Measurements from ENCODE around the gene DGKH. TPM values are rescaled to one million over a fixed set of nuclear protein-coding genes. Genes with fewer than 3 reads are reported as not detected.
"Not testable (repeated sequence)": the region's sequence is repeated elsewhere in the genome, so short reads cannot be mapped to it uniquely, and the experiment has no call there.

The DGKH gene
- total RNA-seq, 1 experiment from 2014 or later, result 3.7 TPM

- DNase-seq, result peak; percentile 9
- no peaks in the 10 kb centered on the region for H3K9me3 ChIP-seq
- peaks cover 17% of the 10 kb centered on the region for H3K36me3 ChIP-seq
- H3K27me3 ChIP-seq, result no peaks in the 10 kb centered on the region
- no peak overlapping the region for H3K4me3 ChIP-seq
Observed at GRCh38 chr13:42153199-42154113, 105.0 kb downstream of the DGKH start.

DNA sequence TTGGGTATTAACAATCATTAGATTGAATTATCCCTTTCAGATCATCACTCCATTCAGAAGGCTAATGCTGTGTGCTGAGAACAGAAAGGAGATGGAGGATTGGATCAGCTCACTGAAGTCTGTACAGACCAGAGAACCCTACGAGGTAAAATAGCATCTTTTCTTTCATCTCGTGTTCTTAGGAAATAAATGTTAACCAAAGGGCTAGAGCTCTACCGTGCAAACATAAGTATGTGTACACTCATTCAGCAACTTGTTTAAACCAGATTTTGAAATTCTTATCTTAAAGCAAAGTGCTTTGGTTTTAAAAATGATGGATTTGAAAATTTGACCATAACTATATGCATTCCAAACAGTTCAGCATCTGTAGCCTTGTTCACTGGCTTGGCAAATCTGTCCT is 106.8 kb downstream of the DGKH start:
- Histone ChIP-seq H3K9me3 (no peaks in the 10 kb centered on the region), H3K4me3 (no peak overlapping the region), H3K36me3 (peaks cover 22% of the 10 kb centered on the region), H3K27me3 (no peaks in the 10 kb centered on the region)
- DNase-seq, result no peak

DNA sequence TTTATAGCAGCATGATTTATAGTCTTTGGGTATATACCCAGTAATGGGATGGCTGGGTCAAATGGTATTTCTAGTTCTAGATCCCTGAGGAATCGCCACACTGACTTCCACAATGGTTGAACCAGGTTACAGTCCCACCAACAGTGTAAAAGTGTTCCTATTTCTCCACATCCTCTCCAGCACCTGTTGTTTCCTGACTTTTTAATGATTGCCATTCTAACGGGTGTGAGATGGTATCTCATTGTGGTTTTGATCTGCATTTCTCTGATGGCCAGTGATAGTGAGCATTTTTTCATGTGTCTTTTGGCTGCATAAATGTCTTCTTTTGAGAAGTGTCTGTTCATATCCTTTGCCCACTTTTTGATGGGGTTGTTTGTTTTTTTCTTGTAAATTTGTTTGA is 114.9 kb downstream of the DGKH start:
- not testable (repeated sequence) for H3K27me3 ChIP-seq, H3K4me3 ChIP-seq, DNase-seq, H3K9me3 ChIP-seq
- peaks cover 17% of the 10 kb centered on the region for H3K36me3 ChIP-seq

DNA sequence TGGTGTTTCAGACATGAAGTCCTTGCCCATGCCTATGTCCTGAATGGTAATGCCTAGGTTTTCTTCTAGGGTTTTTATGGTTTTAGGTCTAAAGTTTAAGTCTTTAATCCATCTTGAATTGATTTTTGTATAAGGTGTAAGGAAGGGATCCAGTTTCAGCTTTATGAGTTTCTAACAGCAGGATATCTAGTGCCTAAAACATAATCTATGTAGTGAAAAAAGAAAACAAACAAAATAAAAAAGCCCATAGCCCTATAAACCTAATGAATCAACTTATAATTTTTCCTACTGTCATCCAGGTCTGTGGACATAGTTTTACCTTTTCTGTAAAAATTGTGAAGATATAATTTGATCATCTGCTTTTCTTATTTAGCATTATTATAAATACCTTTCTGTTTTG is 115.5 kb downstream of the DGKH start:
- DNase-seq, H3K9me3 ChIP-seq, H3K4me3 ChIP-seq, H3K27me3 ChIP-seq: not testable (repeated sequence)
- peaks cover 11% of the 10 kb centered on the region for H3K36me3 ChIP-seq

DNA sequence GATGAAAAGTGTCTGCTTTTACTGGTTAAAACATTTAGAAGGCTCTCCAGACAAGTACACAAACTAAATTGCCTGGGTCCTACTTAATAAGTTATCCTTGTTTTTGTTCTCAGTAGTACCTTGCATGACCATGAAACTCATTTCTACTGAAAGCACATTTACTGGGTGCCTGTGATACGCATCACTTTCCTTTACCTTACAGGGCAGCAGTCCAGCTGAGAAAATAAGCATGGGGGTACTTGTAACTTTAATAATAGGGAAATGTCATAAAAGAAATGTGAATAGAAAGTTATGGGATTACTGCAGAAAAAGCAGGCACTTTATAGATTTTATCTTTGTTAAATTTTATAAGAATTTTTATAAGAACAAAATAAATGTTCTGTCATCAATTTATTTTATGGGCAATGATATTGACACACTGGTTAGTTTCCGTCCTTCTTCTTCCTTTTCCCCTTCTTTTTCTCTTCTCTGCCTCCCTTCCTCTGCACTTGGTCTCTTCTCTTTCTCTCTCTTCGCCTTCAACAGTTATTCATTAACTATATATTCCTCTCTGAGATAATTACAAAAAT is 116.2 kb downstream of the DGKH start:
- H3K9me3 ChIP-seq, result no peaks in the 10 kb centered on the region
- no peak overlapping the region for H3K4me3 ChIP-seq
- DNase-seq, result no peak
- no peaks in the 10 kb centered on the region for H3K27me3 ChIP-seq
- peaks cover 16% of the 10 kb centered on the region for H3K36me3 ChIP-seq

GRCh38 chr13:42168496-42168895 is 120.0 kb downstream of the DGKH start:
- Histone ChIP-seq H3K9me3 (no peaks in the 10 kb centered on the region), H3K36me3 (peaks cover 13% of the 10 kb centered on the region), H3K27me3 (no peaks in the 10 kb centered on the region), H3K4me3 (no peak overlapping the region)
- no peak for DNase-seq

- no peaks in the 10 kb centered on the region for H3K27me3 ChIP-seq
- H3K4me3 ChIP-seq, result no peak overlapping the region
- H3K9me3 ChIP-seq, result no peaks in the 10 kb centered on the region
- no peak for DNase-seq
- H3K36me3 ChIP-seq, result peaks cover 13% of the 10 kb centered on the region
Observed at GRCh38 chr13:42170029-42170428, 121.6 kb downstream of the DGKH start.

DNA sequence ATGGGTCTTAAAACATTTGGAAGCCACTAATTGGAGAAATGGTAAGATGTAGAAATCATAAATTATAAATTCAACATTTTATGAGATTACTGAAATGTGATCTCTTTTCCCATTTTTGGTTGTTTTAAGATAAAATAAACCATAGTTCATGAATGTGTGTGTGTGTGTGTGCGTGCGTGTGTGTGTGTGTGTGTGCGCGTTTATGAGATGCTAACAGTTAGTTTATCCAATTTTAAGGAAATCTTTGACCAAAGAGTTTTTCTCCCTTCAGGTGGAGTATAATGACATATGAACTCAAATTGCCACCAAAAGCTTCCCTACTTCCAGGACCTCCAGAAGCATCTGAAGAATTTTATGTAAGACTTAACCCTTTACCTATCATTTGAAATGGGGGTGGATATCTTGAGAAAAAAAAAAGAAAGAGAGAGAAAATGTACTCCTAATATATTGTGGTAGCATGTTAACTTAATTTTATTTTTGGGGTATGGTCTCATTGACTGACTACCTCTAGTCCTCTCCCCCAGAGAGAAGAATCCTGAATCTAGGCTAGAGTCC is 125.4 kb downstream of the DGKH start:
- DNase-seq, result no peak
- no peaks in the 10 kb centered on the region for H3K27me3 ChIP-seq
- no peak overlapping the region for H3K4me3 ChIP-seq
- no peaks in the 10 kb centered on the region for H3K9me3 ChIP-seq
- peaks cover 15% of the 10 kb centered on the region for H3K36me3 ChIP-seq

- Histone ChIP-seq H3K36me3 (peaks cover 11% of the 10 kb centered on the region), H3K27me3 (no peaks in the 10 kb centered on the region), H3K4me3 (no peak overlapping the region), H3K9me3 (no peaks in the 10 kb centered on the region)
- peak; percentile 33 for DNase-seq
Observed at GRCh38 chr13:42174344-42175162, 126.1 kb downstream of the DGKH start.

DNA sequence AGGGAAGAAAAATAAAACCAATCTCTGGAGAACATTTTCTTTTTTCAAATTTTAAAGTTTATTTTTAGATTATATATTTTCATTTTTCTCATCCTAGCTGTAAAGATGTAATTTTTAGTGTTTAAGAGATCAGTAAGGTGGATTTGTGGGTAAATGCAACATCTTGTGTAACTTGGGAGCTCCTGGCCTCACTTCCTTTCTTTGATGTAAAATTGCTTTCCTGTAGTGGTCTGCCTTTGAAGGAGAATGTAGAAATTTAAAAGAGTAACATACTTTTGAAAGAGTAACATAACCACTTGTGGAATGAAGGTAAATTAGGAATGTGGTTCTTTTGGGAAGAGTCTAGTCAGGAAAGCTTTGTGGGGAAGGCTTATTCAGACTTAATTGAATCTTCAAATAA is 127.8 kb downstream of the DGKH start:
- no peak overlapping the region for H3K4me3 ChIP-seq
- H3K36me3 ChIP-seq, result peaks cover 4% of the 10 kb centered on the region; the same call in 1 of the 2 replicates
- no peak for DNase-seq
- H3K27me3 ChIP-seq, result no peaks in the 10 kb centered on the region
- H3K9me3 ChIP-seq, result no peaks in the 10 kb centered on the region

DNA sequence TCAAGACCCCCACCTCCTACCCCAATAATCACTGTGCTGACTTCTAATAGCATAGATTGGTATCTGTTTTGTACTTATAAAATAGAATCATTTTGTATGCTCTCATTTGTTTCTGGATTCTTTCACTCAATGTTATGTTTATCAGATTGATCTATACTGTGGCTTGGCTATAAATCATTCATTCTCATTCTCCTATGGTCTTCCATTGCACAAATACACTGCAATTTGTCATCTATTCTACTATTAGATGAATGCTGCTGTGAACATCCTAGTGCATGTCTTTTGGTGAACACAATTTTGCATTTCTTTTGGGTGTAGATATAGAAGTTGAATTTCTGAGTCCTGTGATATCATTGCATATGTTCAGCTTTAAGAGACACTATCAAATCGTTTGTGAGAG is 128.7 kb downstream of the DGKH start:
- DNase-seq, result no peak
- H3K9me3 ChIP-seq, result no peaks in the 10 kb centered on the region
- no peak overlapping the region for H3K4me3 ChIP-seq
- H3K36me3 ChIP-seq, result peaks cover 4% of the 10 kb centered on the region; the same call in 1 of the 2 replicates
- no peaks in the 10 kb centered on the region for H3K27me3 ChIP-seq

- Histone ChIP-seq H3K9me3 (no peaks in the 10 kb centered on the region), H3K4me3 (no peak overlapping the region), H3K36me3 (0 out of 2 replicates have a peak, but pooled peaks cover 4% of the 10 kb centered on the region), H3K27me3 (no peaks in the 10 kb centered on the region)
- DNase-seq, result peak; percentile 72
Observed at GRCh38 chr13:42181381-42181953, 133.0 kb downstream of the DGKH start.

DNA sequence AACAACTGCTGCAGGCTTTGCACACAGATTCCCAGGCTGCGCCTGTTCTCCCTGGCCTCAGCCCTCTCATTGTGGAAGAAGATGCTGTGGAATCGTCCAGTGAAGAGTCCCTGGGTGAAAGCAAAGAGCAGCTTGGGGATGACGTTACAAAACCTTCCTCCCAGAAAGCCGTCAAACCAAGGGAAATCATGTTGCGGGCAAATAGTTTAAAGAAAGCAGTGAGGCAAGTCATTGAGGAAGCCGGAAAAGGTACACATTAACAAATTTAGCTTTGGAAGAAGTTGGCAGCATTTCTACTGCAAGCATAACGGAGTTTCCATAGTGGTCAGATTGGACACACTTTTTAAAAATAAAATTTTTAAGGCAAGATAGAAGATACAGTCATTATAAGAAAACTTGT is 140.6 kb downstream of the DGKH start:
- no peaks in the 10 kb centered on the region for H3K27me3 ChIP-seq
- peaks cover 6% of the 10 kb centered on the region for H3K36me3 ChIP-seq
- H3K9me3 ChIP-seq, result no peaks in the 10 kb centered on the region
- no peak for DNase-seq
- H3K4me3 ChIP-seq, result no peak overlapping the region

- H3K36me3 ChIP-seq, result peaks cover 14% of the 10 kb centered on the region
- no peak for DNase-seq
- no peak overlapping the region for H3K4me3 ChIP-seq
- H3K27me3 ChIP-seq, result no peaks in the 10 kb centered on the region
- no peaks in the 10 kb centered on the region for H3K9me3 ChIP-seq
Observed at GRCh38 chr13:42190529-42190928, 142.1 kb downstream of the DGKH start.

DNA sequence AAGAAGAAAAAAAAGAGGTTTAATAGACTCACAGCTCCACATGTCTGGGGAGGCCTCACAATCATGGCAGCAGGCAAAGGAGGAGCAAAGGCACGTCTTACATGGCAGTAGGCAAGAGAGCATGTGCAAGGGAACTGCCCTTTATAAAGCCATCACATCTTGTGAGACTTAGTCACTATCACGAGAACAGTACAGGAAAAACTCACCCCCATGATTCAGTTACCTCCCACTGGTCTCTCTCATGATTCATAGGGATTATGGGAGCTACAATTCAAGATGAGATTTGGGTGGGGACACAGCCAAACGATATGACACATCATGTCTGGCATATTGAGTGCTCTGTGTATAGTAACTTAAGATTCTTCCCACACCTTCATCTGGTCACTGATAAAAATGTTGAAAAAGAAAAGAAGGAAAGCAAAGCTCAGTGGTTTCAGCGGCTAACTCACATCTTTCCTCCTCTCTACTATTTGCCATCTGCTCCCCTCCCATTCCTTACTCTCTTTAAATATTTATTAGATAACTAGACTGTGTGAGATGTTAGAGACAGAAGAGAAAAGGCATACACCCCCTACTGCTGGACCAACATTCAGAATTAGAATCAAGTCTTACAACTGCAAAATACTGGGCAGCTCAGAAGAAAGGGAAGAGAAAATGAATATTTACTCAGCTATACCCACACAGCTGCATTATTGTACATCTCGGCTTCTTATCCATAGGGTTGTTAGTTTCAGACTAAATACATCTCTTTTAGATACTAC is 163.4 kb downstream of the DGKH start:
- peak; percentile 44 for DNase-seq
- H3K36me3 ChIP-seq, result peaks cover 51% of the 10 kb centered on the region

GRCh38 chr13:42214446-42214845 is 166.0 kb downstream of the DGKH start:
- H3K4me3 ChIP-seq, result no peak overlapping the region
- H3K36me3 ChIP-seq, result peaks cover 54% of the 10 kb centered on the region
- H3K27me3 ChIP-seq, result no peaks in the 10 kb centered on the region
- DNase-seq, result no peak
- peaks cover 6% of the 10 kb centered on the region; the same call in 1 of the 2 replicates for H3K9me3 ChIP-seq

More for the DNA sequence above, 163.4 kb downstream of the DGKH start:
- Histone ChIP-seq H3K9me3 (peaks cover 6% of the 10 kb centered on the region; the same call in 1 of the 2 replicates), H3K27me3 (no peaks in the 10 kb centered on the region), H3K4me3 (no peak overlapping the region)
